Kidney (tissue), 14 donors: ENCODE data around the gene TTC1. TPM values are rescaled to one million over a fixed set of nuclear protein-coding genes. Genes with fewer than 3 reads are reported as not detected.

Experiments used
- DNase-seq, 5 donors: peaks; one replicate each; pipeline ENCODE4 v3.0.0-alpha.2; 2013 to 2020
- FAIRE-seq: peaks from 2 replicates; lab custom pipeline; 2012; peaks lifted over from hg19 to GRCh38; lab: Jason Lieb, UNC
- H3K27ac ChIP-seq, 2 donors: one replicate each; pipeline ENCODE4 v1.7.0; 2013; ENCODE audit warnings: low read depth in 2 of 2, low read length in 2 of 2, inconsistent platforms in 1 of 2
- H3K27me3 ChIP-seq: one replicate; pipeline ENCODE4 v1.7.1; 2013; ENCODE audit warnings: low read length, inconsistent platforms; ENCODE audit not compliant: control insufficient read depth, insufficient read depth
- H3K36me3 ChIP-seq, 3 donors: one replicate each; pipeline versions ENCODE4 v1.7.0 to v1.7.1; 2013; ENCODE audit warnings: low read length in 3 of 3, control low read depth in 1 of 3, inconsistent platforms in 1 of 3; ENCODE audit not compliant: insufficient read depth in 3 of 3, control insufficient read depth in 2 of 3
- H3K4me1 ChIP-seq, 3 donors: one replicate each; pipeline versions ENCODE4 v1.7.0 to v1.7.1; 2013; ENCODE audit warnings: low read length in 3 of 3, inconsistent platforms in 1 of 3, low read depth in 1 of 3; ENCODE audit not compliant: control insufficient read depth in 2 of 3, insufficient read depth in 2 of 3
- H3K4me3 ChIP-seq, 3 donors: one replicate each; pipeline versions ENCODE4 v1.7.0 to v1.8.1; 2013; ENCODE audit warnings: low read length in 3 of 3, control low read depth in 1 of 3, inconsistent platforms in 1 of 3
- H3K9ac ChIP-seq, 3 donors: one replicate each; pipeline versions ENCODE4 v1.7.0 to v1.7.1; 2013; ENCODE audit warnings: low read length in 3 of 3, control low read depth in 1 of 3, inconsistent platforms in 1 of 3
- H3K9me3 ChIP-seq, 3 donors: one replicate each; pipeline versions ENCODE4 v1.7.0 to v1.7.1; 2013; ENCODE audit warnings: low read length in 3 of 3, control low read depth in 1 of 3, inconsistent platforms in 1 of 3; ENCODE audit not compliant: control insufficient read depth in 2 of 3, insufficient read depth in 1 of 3
- intact Hi-C: fragments of 100-400 bp; cut with DNase I; formaldehyde crosslinking; loops from one replicate; pipeline ENCODE4 v1.11.1; 2022
- polyA plus RNA-seq: library from polyadenylated mRNA; stranded (reverse); fragments of 350-450 nt; fragmentation: Illumina TruSeq; extraction: RNeasy Lipid Tissue Mini Kit (QIAGEN cat#74804); gene quantifications from one replicate; pipeline ENCODE4 v1.2.3, GENCODE V29; 2014; ENCODE audit warnings: low read depth, low replicate concordance; ENCODE audit not compliant: insufficient read depth
- total RNA-seq: library from RNA; stranded (reverse); fragmentation: NEBNext Ultra II Directional; extraction: Animal tissue kit (Norgen Biotek cat#: 25700); gene quantifications from one replicate; pipeline ENCODE4 v1.2.1, GENCODE V29; 2021
- TF ChIP-seq, protein P1 (sequence below): IDR thresholded peaks from 3 replicates; pipeline ENCODE4 v1.5.1; 2012; ENCODE audit warnings: mild to moderate bottlenecking, moderate library complexity, borderline replicate concordance; ENCODE audit not compliant: insufficient read depth; ENCODE audit errors: extremely low read depth
- donor health status: control.
- donor health status: control.
- donor health status: control.
- donor health status: control.
- donor health status: control.
- donor health status: DM: yes; HTN: yes; CAD: no.
- donor health status: Normal renal cell carcinoma (clear cell type).

Gene TTC1
- total and polyA plus RNA-seq, 2 donors from 2014 or later = 41.4 to 94.4 TPM

- Histone ChIP-seq H3K36me3 (peaks cover 0 to 6% (median 4%) of the 10 kb centered on the region in 3 donors), H3K9me3 (no peaks in the 10 kb centered on the region), H3K27ac (no peak overlapping the region), H3K4me1 (peaks cover 0 to 8% (median 3%) of the 10 kb centered on the region in 3 donors), H3K27me3 (no peaks in the 10 kb centered on the region), H3K4me3 (no peak overlapping the region), H3K9ac (no peak overlapping the region)
- TF ChIP-seq, protein P1, sequence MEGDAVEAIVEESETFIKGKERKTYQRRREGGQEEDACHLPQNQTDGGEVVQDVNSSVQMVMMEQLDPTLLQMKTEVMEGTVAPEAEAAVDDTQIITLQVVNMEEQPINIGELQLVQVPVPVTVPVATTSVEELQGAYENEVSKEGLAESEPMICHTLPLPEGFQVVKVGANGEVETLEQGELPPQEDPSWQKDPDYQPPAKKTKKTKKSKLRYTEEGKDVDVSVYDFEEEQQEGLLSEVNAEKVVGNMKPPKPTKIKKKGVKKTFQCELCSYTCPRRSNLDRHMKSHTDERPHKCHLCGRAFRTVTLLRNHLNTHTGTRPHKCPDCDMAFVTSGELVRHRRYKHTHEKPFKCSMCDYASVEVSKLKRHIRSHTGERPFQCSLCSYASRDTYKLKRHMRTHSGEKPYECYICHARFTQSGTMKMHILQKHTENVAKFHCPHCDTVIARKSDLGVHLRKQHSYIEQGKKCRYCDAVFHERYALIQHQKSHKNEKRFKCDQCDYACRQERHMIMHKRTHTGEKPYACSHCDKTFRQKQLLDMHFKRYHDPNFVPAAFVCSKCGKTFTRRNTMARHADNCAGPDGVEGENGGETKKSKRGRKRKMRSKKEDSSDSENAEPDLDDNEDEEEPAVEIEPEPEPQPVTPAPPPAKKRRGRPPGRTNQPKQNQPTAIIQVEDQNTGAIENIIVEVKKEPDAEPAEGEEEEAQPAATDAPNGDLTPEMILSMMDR = no peak
- intact Hi-C loops = loop anchor here (10.0 kb wide), 1 partner anchor 304 kb away; no protein-coding TSS in a partner anchor
- no peak for FAIRE-seq
- peak in 2 of 5 donors; percentile 9 to 76 for DNase-seq
These were observed 21.9 kb downstream of the TTC1 start for GRCh38 chr5:160030631-160031377.

DNA sequence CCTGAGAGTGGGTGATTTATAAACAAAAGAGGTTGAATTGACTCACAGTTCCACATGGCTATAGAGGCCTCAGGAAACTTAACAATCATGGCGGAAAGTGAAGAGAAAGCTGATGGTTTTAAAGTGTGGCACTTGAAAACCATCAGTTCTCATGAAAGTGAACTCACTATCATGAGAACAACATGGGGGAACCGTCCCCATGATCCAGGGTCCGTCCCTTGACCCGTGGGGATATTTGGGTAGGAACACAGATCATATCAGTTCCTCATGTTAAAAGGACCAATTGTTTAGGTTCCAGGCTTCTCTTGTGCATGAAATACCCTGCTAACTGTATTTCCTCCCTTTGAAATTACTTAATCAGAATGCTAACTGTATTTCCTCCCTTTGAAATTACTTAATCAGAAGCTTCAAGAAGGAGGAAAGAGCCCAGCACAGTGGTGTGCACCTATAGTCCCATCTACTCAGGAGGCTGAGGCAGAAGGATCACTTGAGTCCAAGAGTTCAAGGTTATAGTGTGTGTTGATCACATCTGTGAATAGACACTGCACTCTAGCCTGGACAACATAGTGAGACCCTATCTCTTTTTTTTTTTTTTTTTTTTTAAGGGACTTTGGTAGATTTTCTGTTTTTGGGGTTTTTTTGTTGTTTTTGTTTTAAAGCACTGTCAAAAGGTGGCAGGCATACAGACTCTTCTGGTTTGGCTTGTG lies 24.8 kb downstream of the TTC1 start:
- no peak overlapping the region for H3K27ac ChIP-seq
- no peaks in the 10 kb centered on the region for H3K27me3 ChIP-seq
- no peaks in the 10 kb centered on the region for H3K9me3 ChIP-seq
- H3K4me1 ChIP-seq = peaks cover 0 to 14% (median 11%) of the 10 kb centered on the region in 3 donors
- intact Hi-C loops = loop anchor here (10.0 kb wide), 1 partner anchor 301 kb away; no protein-coding TSS in a partner anchor
- DNase-seq = no peak
- TF ChIP-seq, protein P1 = no peak
- no peak for FAIRE-seq
- H3K36me3 ChIP-seq = peaks cover 0 to 6% (median 4%) of the 10 kb centered on the region in 3 donors
- H3K4me3 ChIP-seq = no peak overlapping the region
- H3K9ac ChIP-seq = no peak overlapping the region

DNA sequence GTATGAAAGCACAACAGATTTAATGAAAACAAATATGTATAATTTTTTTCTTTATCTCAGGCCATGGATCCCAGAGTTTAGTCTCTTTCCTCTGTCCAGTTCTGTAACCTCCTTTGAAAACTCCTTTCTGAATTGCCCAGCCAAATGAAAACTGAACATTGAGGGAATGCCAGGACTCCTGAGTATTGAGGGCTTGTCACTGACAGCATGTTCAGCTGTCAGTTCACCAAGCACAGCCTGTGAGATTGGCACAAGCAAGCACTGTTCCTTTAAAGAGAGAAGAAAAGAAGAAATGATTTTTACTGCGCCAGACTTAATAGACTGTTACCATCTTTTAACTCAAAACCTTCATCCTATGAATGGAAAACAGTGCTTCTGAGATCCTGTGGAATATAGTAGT lies 27.3 kb downstream of the TTC1 start:
- Histone ChIP-seq H3K4me1 (peaks cover 0 to 8% (median 6%) of the 10 kb centered on the region in 3 donors), H3K36me3 (peaks cover 0 to 6% (median 5%) of the 10 kb centered on the region in 3 donors), H3K27me3 (no peaks in the 10 kb centered on the region), H3K9ac (no peak overlapping the region), H3K9me3 (no peaks in the 10 kb centered on the region), H3K27ac (peak overlapping the region in 1 of 2 donors; percentile 64), H3K4me3 (no peak overlapping the region)
- TF ChIP-seq, protein P1 = no peak
- intact Hi-C loops = loop anchor here (10.0 kb wide), 1 partner anchor 299 kb away; no protein-coding TSS in a partner anchor
- DNase-seq (no peak), FAIRE-seq (no peak)
